OCI-LY7 (cell line): Measurements from ENCODE around the gene GRIN3B.
"Not testable (repeated sequence)": the region's sequence is repeated elsewhere in the genome, so short reads cannot be mapped to it uniquely, and the experiment has no call there.

Source experiments
- CTCF ChIP-seq: fragments of 200-600 bp; sonication (generic); conservative IDR thresholded peaks from 2 replicates; pipeline ENCODE4 v1.5.1; 2014; ENCODE audit warnings: mild to moderate bottlenecking, antibody characterized with exemption, low read length, moderate library complexity, mixed read lengths
- EZH2phosphoT487 ChIP-seq: fragments of 200-600 bp; sonication (generic); IDR thresholded peaks from 2 replicates; pipeline ENCODE4 v1.6.1; 2018; ENCODE audit warnings: low read depth, borderline replicate concordance, mild to moderate bottlenecking, mixed run types, antibody characterized with exemption, low read length, moderate library complexity, mixed read lengths

GRCh38 chr19:957578-957977 lies 42.6 kb upstream of the GRIN3B start:
- TF ChIP-seq CTCF, EZH2phosphoT487: not testable (repeated sequence)
